ENCODE results near the gene TMC1. TPM values are rescaled to one million over a fixed set of nuclear protein-coding genes. Genes with fewer than 3 reads are reported as not detected.

The TMC1 gene
- total RNA-seq, 4 donors from 2014 or later: 0.12 to 0.56 (median 0.13) TPM; not detected in 1

DNA sequence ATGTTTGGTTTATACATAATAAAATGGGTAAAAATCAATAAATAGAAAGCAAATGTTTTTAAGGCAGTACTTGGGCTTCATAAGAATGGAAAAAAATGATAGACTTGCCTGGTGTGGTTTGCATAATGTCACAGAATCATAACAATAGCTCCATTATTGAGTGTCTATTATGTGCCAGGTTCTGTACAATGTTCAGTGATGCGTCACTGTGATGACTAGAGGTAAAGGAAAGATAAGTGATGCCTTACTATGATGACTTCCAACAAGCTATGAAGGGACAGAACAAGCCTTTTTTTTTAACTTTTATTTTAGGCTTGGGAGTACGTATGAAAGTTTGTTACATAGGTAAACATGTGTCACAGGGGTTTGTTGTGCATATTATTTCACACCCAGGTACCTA is 128.8 kb downstream of the TMC1 start:
- DNase-seq (ENCODE audit: low spot score): no peak
- TF ChIP-seq CTCF (IDR thresholded peaks at IDR 0.05): no peak
- ATAC-seq (ENCODE audit: low FRiP score): no peak

GRCh38 chr9:72656021-72656420 is 134.6 kb downstream of the TMC1 start:
- ATAC-seq (ENCODE audit: low FRiP score): no peak
- no peak for DNase-seq (ENCODE audit: low spot score)
- no peak for TF ChIP-seq CTCF (IDR thresholded peaks at IDR 0.05)

- TF ChIP-seq CTCF (IDR thresholded peaks at IDR 0.05): no peak
- DNase-seq (ENCODE audit: low spot score) (no peak), ATAC-seq (ENCODE audit: low FRiP score) (no peak)
Measured at GRCh38 chr9:72657023-72657422, 135.6 kb downstream of the TMC1 start.

DNA sequence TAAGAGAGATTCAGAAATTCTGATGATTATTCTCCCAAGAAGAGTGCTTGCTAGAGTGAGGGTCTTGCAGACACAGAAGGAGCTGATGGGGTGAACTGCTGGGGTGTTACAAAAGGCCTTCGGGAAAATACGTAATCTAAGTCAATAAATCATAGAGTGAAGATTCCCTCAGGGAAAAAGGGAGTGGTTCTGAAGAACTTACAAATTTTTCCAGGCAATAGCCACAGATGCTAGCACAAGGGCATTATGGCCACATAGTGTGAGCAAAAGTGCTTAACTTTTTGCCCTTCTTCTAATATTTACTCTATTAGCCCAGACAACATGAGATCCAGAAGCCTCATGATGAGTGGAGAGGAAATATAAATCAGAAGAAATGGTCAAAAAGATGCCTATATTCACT is 137.3 kb downstream of the TMC1 start:
- no peak for TF ChIP-seq CTCF (IDR thresholded peaks at IDR 0.05)
- no peak for ATAC-seq (ENCODE audit: low FRiP score)
- no peak for DNase-seq (ENCODE audit: low spot score)

DNA sequence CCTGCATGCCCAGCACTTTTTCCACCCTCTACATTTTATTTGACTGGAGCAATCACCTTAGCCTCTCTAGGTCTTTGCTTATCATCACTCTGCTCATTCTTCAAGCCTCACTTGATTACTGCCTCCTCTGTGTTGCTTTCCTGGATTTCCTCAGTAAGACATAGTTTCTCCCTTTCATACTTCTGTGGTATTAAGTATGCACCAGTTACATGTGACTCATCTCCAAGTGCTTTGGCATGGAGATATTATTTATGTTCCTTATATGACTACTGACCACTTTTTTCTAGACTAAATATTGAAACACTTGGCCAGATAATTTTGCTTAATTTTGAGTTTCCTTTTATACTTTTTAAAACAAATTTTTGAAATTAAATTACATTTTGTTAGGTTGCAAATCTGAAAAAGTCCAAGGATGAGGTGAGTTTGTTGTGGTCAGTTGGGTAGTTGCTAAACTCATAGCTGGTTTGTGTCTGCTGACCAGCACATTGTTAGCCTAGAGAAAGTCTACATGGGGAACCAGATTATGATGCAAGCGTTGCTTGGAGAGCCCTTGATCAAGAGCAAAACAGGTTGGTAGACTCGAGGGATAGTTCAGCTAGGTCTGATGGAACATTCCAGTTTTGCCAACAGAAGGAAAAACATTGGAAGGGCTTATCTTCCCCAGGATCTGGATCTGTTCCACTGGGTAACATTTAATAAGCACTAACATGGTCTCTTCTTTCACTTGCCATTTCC is 140.2 kb downstream of the TMC1 start:
- TF ChIP-seq CTCF (IDR thresholded peaks at IDR 0.05): no peak
- ATAC-seq (ENCODE audit: low FRiP score): no peak
- no peak for DNase-seq (ENCODE audit: low spot score)

- ATAC-seq (ENCODE audit: low FRiP score) (no peak), DNase-seq (ENCODE audit: low spot score) (no peak)
- no peak for TF ChIP-seq CTCF (IDR thresholded peaks at IDR 0.05)
Measured at GRCh38 chr9:72665421-72665820, 144.0 kb downstream of the TMC1 start.

- ATAC-seq (ENCODE audit: low FRiP score): no peak
- no peak for TF ChIP-seq CTCF (IDR thresholded peaks at IDR 0.05)
- DNase-seq (ENCODE audit: low spot score): no peak
Measured at GRCh38 chr9:72667181-72667580, 145.8 kb downstream of the TMC1 start.

Measured in omental fat pad (tissue), 4 donors.